Natural killer cell (primary cell): Measurements from ENCODE around the gene KCNF1. TPM values are rescaled to one million over a fixed set of nuclear protein-coding genes. Genes with fewer than 3 reads are reported as not detected.

ENCODE experiments used
- ATAC-seq, 3 donors: fragments of 150-1000 bp in 2 of 3; fragments of 200-7000 bp in 1 of 3; cut with Tn5 transposase; 1 replicate in 1 of 3; 2 replicates in 2 of 3; pipeline ENCODE4 v1.10.0; 2021; ENCODE audit warnings: mild to moderate bottlenecking in 2 of 3, moderate library complexity in 2 of 3
- DNase-seq, 2 donors: peaks; one replicate each; pipeline versions ENCODE4 v3.0.0 to v3.0.0-alpha.2; 2013 to 2021; ENCODE audit warnings: mixed read lengths in 1 of 2
- H3K27ac ChIP-seq: one replicate; pipeline ENCODE4 v1.5.1; 2013; ENCODE audit warnings: mild to moderate bottlenecking, low read length
- H3K27me3 ChIP-seq: one replicate; pipeline ENCODE4 v1.6.1; 2013; ENCODE audit warnings: low read length; ENCODE audit not compliant: control insufficient read depth, insufficient read depth
- H3K36me3 ChIP-seq: one replicate; pipeline ENCODE4 v1.6.1; 2013; ENCODE audit warnings: low read length; ENCODE audit not compliant: control insufficient read depth, insufficient read depth
- H3K4me1 ChIP-seq: one replicate; pipeline ENCODE4 v1.6.1; 2013; ENCODE audit warnings: low read length; ENCODE audit not compliant: control insufficient read depth, insufficient read depth
- H3K4me3 ChIP-seq: one replicate; pipeline ENCODE4 v1.5.1; 2013; ENCODE audit warnings: low read length
- H3K9me3 ChIP-seq: one replicate; pipeline ENCODE4 v1.6.1; 2013; ENCODE audit warnings: low read length; ENCODE audit not compliant: control insufficient read depth, insufficient read depth
- H3K27ac Mint-ChIP-seq, 2 donors: one replicate each; pipeline ENCODE4 v1.8.0; 2022; ENCODE audit warnings: mild to moderate bottlenecking in 2 of 2, mixed read lengths in 2 of 2, moderate library complexity in 1 of 2
- H3K27me3 Mint-ChIP-seq, 2 donors: one replicate each; pipeline ENCODE4 v1.8.0; 2022; ENCODE audit warnings: low read depth in 2 of 2, mixed read lengths in 2 of 2
- H3K36me3 Mint-ChIP-seq: one replicate; pipeline ENCODE4 v1.8.0; 2022; ENCODE audit warnings: mixed read lengths
- H3K4me1 Mint-ChIP-seq, 2 donors: one replicate each; pipeline ENCODE4 v1.8.0; 2022; ENCODE audit warnings: mixed read lengths in 2 of 2
- H3K4me3 Mint-ChIP-seq: one replicate; pipeline ENCODE4 v1.8.0; 2022; ENCODE audit warnings: mild to moderate bottlenecking, moderate library complexity, mixed read lengths
- H3K9me3 Mint-ChIP-seq, 2 donors: one replicate each; pipeline ENCODE4 v1.8.0; 2022; ENCODE audit warnings: mixed read lengths in 2 of 2
- CTCF ChIP-seq: fragments of 200-600 bp; IDR thresholded peaks from one replicate; pipeline ENCODE4 v1.8.0; 2022; ENCODE audit warnings: antibody characterized with exemption
- whole genome bisulfite sequencing: methylation state at CpG from one replicate; pipeline ENCODE4 v1.1.7; 2013; ENCODE audit warnings: missing lambda C conversion rate; ENCODE audit not compliant: insufficient coverage; 5-methylcytosine and 5-hydroxymethylcytosine counted together
- intact Hi-C: fragments of 100-400 bp; cut with micrococcal nuclease; formaldehyde crosslinking; loops from one replicate; pipeline ENCODE4 v1.14.2; 2022
- total RNA-seq, 4 donors: library from RNA; stranded (reverse); fragments of 120-200 nt in 1 of 4; gene quantifications; one replicate each; pipeline versions ENCODE4 v1.2.3 to v1.2.4, GENCODE V29; 2013 to 2022

KCNF1 gene
- total RNA-seq, 3 donors from 2014 or later (not counting 1 experiment from before 2014, with no cell fraction given), result not detected

GRCh38 chr2:10934979-10935350 is 23.2 kb downstream of the KCNF1 start:
- Histone ChIP-seq H3K4me1 (no peaks in the 10 kb centered on the region), H3K36me3 (no peaks in the 10 kb centered on the region), H3K4me3 (no peak overlapping the region), H3K27me3 (no peaks in the 10 kb centered on the region), H3K27ac (no peak overlapping the region), H3K9me3 (peaks cover 11% of the 10 kb centered on the region)
- Mint-ChIP-seq H3K4me3 (no peak overlapping the region), H3K4me1 (no peaks in the 10 kb centered on the region), H3K27ac (no peak overlapping the region), H3K9me3 (peaks cover 5 to 7% of the 10 kb centered on the region in 2 donors), H3K27me3 (peaks cover 8 to 9% of the 10 kb centered on the region in 2 donors), H3K36me3 (peaks cover 9% of the 10 kb centered on the region)
- DNase-seq (no peak), ATAC-seq (no peak)
- intact Hi-C loops, result no loop called here
- 91% methylated on average over 15 of the region's 15 CpGs for WGBS
- no peak for TF ChIP-seq CTCF

GRCh38 chr2:10935366-10935918 is 23.7 kb downstream of the KCNF1 start:
- no peak for ATAC-seq
- no peaks in the 10 kb centered on the region for H3K27me3 ChIP-seq
- H3K4me1 ChIP-seq, result no peaks in the 10 kb centered on the region
- Mint-ChIP-seq H3K9me3 (peaks cover 5 to 7% of the 10 kb centered on the region in 2 donors), H3K4me1 (no peaks in the 10 kb centered on the region), H3K4me3 (no peak overlapping the region), H3K27ac (no peak overlapping the region), H3K36me3 (peaks cover 9% of the 10 kb centered on the region), H3K27me3 (peaks cover 3 to 11% of the 10 kb centered on the region in 2 donors)
- no peak for TF ChIP-seq CTCF
- no peaks in the 10 kb centered on the region for H3K36me3 ChIP-seq
- 93% methylated on average over 18 of the region's 18 CpGs for WGBS
- no peak for DNase-seq
- H3K4me3 ChIP-seq, result no peak overlapping the region
- H3K27ac ChIP-seq, result no peak overlapping the region
- intact Hi-C loops, result no loop called here
- H3K9me3 ChIP-seq, result peaks cover 11% of the 10 kb centered on the region

GRCh38 chr2:10935953-10936942 is 24.5 kb downstream of the KCNF1 start:
- ATAC-seq (no peak), DNase-seq (no peak)
- H3K9me3 Mint-ChIP-seq, result peaks cover 5 to 7% of the 10 kb centered on the region in 2 donors
- no peak overlapping the region for H3K4me3 Mint-ChIP-seq
- WGBS, result 93% methylated on average over 17 of the region's 17 CpGs
- H3K4me1 Mint-ChIP-seq, result no peaks in the 10 kb centered on the region
- no peak for TF ChIP-seq CTCF
- Histone ChIP-seq H3K36me3 (no peaks in the 10 kb centered on the region), H3K4me1 (no peaks in the 10 kb centered on the region), H3K9me3 (peaks cover 11% of the 10 kb centered on the region), H3K27ac (no peak overlapping the region), H3K27me3 (no peaks in the 10 kb centered on the region), H3K4me3 (no peak overlapping the region)
- no peak overlapping the region for H3K27ac Mint-ChIP-seq
- intact Hi-C loops, result no loop called here
- H3K27me3 Mint-ChIP-seq, result peaks cover 0 to 13% of the 10 kb centered on the region in 2 donors
- H3K36me3 Mint-ChIP-seq, result peaks cover 9% of the 10 kb centered on the region
